Ovary (tissue), 3 donors: ENCODE results near the gene PCDHGB3.

Experiments used
- POLR2A ChIP-seq: fragments of 450-650 bp; IDR thresholded peaks from one replicate; pipeline ENCODE4 v1.6.1; 2017; ENCODE audit warnings: antibody characterized with exemption, mild to moderate bottlenecking, moderate library complexity
- TF ChIP-seq, protein P1 (sequence below), 3 donors: fragments of 450-650 bp in 2 of 3; fragments of 200-600 bp in 1 of 3; IDR thresholded peaks; one replicate each; pipeline versions ENCODE4 v1.5.1 to v1.8.0; 2016 to 2022; ENCODE audit warnings: antibody characterized with exemption in 3 of 3, mild to moderate bottlenecking in 1 of 3
- donor health status: DM: no; HTN: no; CAD: no.

DNA sequence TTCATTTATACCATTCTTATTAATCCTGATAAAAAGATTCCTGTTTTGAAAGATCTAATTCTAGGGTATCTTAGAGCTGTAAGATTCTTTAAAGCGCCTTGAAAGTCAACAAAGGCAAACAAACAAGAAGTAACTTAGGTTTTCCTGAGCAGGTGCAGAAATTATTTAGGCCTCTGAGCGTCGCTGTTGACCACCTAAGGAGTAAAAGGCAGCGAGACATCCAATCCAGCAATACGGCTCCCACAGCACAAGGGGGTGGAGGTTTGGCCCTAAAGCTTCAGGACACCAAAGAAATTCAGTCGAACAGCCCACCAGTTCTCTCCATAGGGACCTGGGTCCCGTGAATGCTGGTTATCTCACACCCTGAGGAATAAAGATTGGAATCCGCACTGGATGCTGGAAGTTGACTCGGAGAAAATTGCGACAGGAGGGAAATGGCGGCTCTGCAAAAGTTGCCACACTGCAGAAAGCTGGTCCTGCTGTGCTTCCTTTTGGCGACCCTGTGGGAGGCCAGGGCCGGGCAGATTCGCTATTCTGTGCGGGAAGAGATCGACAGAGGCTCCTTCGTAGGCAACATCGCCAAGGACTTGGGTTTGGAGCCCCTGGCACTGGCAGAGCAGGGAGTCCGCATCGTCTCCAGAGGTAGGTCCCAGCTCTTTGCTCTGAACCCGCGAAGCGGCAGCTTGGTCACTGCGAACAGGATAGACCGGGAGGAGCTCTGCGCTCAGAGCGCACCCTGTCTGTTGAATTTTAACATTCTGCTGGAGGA lies 31.3 kb upstream of the PCDHGB3 start, which contains the start of gene PCDHGA2:
- TF ChIP-seq, protein P1, sequence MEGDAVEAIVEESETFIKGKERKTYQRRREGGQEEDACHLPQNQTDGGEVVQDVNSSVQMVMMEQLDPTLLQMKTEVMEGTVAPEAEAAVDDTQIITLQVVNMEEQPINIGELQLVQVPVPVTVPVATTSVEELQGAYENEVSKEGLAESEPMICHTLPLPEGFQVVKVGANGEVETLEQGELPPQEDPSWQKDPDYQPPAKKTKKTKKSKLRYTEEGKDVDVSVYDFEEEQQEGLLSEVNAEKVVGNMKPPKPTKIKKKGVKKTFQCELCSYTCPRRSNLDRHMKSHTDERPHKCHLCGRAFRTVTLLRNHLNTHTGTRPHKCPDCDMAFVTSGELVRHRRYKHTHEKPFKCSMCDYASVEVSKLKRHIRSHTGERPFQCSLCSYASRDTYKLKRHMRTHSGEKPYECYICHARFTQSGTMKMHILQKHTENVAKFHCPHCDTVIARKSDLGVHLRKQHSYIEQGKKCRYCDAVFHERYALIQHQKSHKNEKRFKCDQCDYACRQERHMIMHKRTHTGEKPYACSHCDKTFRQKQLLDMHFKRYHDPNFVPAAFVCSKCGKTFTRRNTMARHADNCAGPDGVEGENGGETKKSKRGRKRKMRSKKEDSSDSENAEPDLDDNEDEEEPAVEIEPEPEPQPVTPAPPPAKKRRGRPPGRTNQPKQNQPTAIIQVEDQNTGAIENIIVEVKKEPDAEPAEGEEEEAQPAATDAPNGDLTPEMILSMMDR (IDR thresholded peaks at IDR 0.05), result peak; percentile 9 to 58 (median 46)
- TF ChIP-seq POLR2A, result no peak
